ENCODE measurements around the gene CCR7.

Gene CCR7

GRCh38 chr17:40558300-40558889 lies 6.9 kb downstream of the CCR7 start:
- H3K27ac ChIP-seq (ENCODE audit: low read depth, low read length), result peak overlapping the region; percentile 67

DNA sequence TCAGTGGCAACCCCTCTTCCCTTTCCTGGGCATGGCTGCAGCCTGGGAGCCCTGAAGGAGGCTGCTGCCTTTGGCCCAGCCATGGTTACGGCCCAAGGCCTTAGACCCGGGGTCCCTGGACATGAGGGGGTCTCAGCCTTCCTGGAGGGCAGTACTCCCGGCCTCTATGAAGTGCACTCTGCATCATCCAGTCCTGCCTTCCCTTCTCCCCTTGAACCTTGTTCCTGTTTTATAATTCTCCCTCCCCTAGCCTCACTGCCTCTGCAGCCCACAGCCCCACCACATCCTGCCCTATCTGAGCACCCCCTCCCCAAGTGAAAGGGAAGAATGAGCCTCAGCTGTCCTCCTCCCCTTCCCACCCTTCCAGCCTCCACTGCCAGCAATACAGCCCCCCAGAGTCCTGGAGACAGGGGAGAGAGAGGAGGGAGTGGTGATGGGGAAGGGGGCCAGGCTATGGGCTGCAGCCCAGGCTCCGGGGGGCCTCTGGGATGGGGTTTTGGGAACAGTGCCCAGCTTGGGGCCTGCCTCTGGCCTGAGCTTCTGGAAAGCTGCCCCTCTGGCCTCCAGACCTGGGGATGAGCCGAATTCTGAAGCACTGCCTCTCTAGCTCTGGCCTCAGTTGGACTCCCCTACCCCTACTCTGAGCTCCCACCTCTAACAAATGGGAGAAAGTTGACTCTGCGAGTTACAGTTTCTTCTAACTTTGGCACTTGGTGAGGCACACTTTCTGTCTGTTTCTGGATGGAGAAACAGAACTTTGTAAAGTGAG lies 7.6 kb downstream of the CCR7 start:
- Histone ChIP-seq H3K4me1 (ENCODE audit: control insufficient read depth in 5 of 5, insufficient read depth in 5 of 5, low read length in 5 of 5) (peaks cover 26 to 97% (median 69%) of the 10 kb centered on the region in 5 donors), H3K9ac (ENCODE audit: low read length in 5 of 5) (peak overlapping the region; percentile 7 to 44 (median 37)), H3K27ac (ENCODE audit: low read depth, low read length) (peak overlapping the region; percentile 67), H3K36me3 (ENCODE audit: control insufficient read depth in 5 of 5, insufficient read depth in 5 of 5, low read length in 5 of 5) (no peaks in the 10 kb centered on the region), H3K9me3 (ENCODE audit: control insufficient read depth in 5 of 5, low read length in 5 of 5) (no peaks in the 10 kb centered on the region), H3K4me3 (ENCODE audit: low read depth in 1 of 5, low read length in 5 of 5) (peak overlapping the region in 3 of 5 donors; percentile 34 to 46 (median 36)), H3K27me3 (ENCODE audit: control insufficient read depth in 5 of 5, insufficient read depth in 4 of 5, low read length in 5 of 5) (no peaks in the 10 kb centered on the region)

More at GRCh38 chr17:40558300-40558889, 6.9 kb downstream of the CCR7 start:
- Histone ChIP-seq H3K27me3 (ENCODE audit: control insufficient read depth in 5 of 5, insufficient read depth in 4 of 5, low read length in 5 of 5) (no peaks in the 10 kb centered on the region), H3K9ac (ENCODE audit: low read length in 5 of 5) (peak overlapping the region in 3 of 5 donors; percentile 37 to 44 (median 44)), H3K4me3 (ENCODE audit: low read depth in 1 of 5, low read length in 5 of 5) (no peak overlapping the region), H3K9me3 (ENCODE audit: control insufficient read depth in 5 of 5, low read length in 5 of 5) (no peaks in the 10 kb centered on the region), H3K4me1 (ENCODE audit: control insufficient read depth in 5 of 5, insufficient read depth in 5 of 5, low read length in 5 of 5) (peaks cover 19 to 93% (median 62%) of the 10 kb centered on the region in 5 donors), H3K36me3 (ENCODE audit: control insufficient read depth in 5 of 5, insufficient read depth in 5 of 5, low read length in 5 of 5) (no peaks in the 10 kb centered on the region)

DNA sequence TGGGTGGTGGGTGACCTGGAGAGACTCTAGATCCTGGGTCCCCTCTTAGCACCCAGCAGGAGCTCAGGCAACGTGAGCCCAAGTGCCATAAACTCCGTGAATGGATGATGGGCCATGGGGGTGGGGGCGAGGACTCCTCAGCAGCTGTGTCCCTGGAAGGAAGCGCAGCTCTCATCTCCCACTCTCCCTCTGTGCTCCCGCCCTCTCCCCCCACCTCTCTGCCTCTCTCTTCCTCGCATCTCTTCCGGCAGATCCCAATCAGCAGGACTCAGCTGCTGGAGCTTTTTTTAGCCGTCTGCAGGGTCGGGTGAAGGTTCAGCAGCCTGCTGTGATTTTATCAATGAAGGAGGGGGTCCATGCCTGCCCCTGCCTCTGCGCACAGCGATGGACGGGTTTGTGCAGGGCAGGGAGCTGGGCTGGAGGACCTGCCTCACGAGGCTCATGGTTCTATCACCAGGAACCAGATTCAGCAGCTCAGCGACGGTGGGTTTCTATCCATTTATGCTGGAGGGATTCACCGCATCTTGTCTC lies 8.3 kb downstream of the CCR7 start:
- peak overlapping the region in 2 of 5 donors; percentile 28 to 44 for H3K9ac ChIP-seq (ENCODE audit: low read length in 5 of 5)
- no peaks in the 10 kb centered on the region for H3K9me3 ChIP-seq (ENCODE audit: control insufficient read depth in 5 of 5, low read length in 5 of 5)
- H3K27ac ChIP-seq (ENCODE audit: low read depth, low read length), result peak overlapping the region; percentile 67
- no peaks in the 10 kb centered on the region for H3K27me3 ChIP-seq (ENCODE audit: control insufficient read depth in 5 of 5, insufficient read depth in 4 of 5, low read length in 5 of 5)
- H3K36me3 ChIP-seq (ENCODE audit: control insufficient read depth in 5 of 5, insufficient read depth in 5 of 5, low read length in 5 of 5), result no peaks in the 10 kb centered on the region
- H3K4me3 ChIP-seq (ENCODE audit: low read depth in 1 of 5, low read length in 5 of 5), result peak overlapping the region in 3 of 5 donors; percentile 34 to 46 (median 36)
- H3K4me1 ChIP-seq (ENCODE audit: control insufficient read depth in 5 of 5, insufficient read depth in 5 of 5, low read length in 5 of 5), result peaks cover 28 to 97% (median 76%) of the 10 kb centered on the region in 5 donors

DNA sequence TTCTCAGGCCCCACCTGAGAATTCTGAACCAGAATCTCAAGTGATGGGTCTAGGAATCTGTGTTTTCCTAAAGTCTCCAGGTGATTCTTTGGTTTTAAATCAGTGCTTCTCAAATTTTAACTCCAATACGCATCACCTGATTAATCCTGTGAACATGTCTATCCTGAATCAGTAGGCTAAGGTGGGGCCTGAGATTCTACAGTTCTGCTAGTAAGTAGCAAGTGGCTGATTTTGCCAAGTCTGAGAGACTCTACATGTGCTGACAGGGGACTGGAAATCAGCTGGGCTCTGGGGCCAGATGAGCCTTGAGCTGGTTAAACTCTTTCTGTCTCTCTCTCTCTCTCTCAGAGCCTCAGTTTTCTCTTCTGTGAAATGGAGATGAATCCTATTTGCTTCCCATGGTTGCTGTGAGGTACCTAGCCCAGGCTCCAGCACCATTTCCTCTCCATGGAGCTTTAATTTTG lies 9.0 kb downstream of the CCR7 start:
- H3K4me1 ChIP-seq (ENCODE audit: control insufficient read depth in 5 of 5, insufficient read depth in 5 of 5, low read length in 5 of 5), result peaks cover 32 to 99% (median 83%) of the 10 kb centered on the region in 5 donors
- peak overlapping the region in 1 of 5 donors; percentile 34 for H3K4me3 ChIP-seq (ENCODE audit: low read depth in 1 of 5, low read length in 5 of 5)
- no peaks in the 10 kb centered on the region for H3K27me3 ChIP-seq (ENCODE audit: control insufficient read depth in 5 of 5, insufficient read depth in 4 of 5, low read length in 5 of 5)
- no peaks in the 10 kb centered on the region for H3K9me3 ChIP-seq (ENCODE audit: control insufficient read depth in 5 of 5, low read length in 5 of 5)
- no peak overlapping the region for H3K9ac ChIP-seq (ENCODE audit: low read length in 5 of 5)
- H3K36me3 ChIP-seq (ENCODE audit: control insufficient read depth in 5 of 5, insufficient read depth in 5 of 5, low read length in 5 of 5), result no peaks in the 10 kb centered on the region
- H3K27ac ChIP-seq (ENCODE audit: low read depth, low read length), result peak overlapping the region; percentile 67

GRCh38 chr17:40555296-40556190 lies 9.7 kb downstream of the CCR7 start:
- H3K4me1 ChIP-seq (ENCODE audit: control insufficient read depth in 5 of 5, insufficient read depth in 5 of 5, low read length in 5 of 5), result peaks cover 38 to 99% (median 86%) of the 10 kb centered on the region in 5 donors

GRCh38 chr17:40554646-40555295 lies 10.5 kb downstream of the CCR7 start:
- H3K4me3 ChIP-seq (ENCODE audit: low read depth in 1 of 5, low read length in 5 of 5), result peak overlapping the region in 1 of 5 donors; percentile 41
- peaks cover 0 to 2% (median 0%) of the 10 kb centered on the region in 5 donors for H3K27me3 ChIP-seq (ENCODE audit: control insufficient read depth in 5 of 5, insufficient read depth in 4 of 5, low read length in 5 of 5)
- H3K9ac ChIP-seq (ENCODE audit: low read length in 5 of 5), result peak overlapping the region in 1 of 5 donors; percentile 48
- H3K27ac ChIP-seq (ENCODE audit: low read depth, low read length), result peak overlapping the region; percentile 96
- H3K4me1 ChIP-seq (ENCODE audit: control insufficient read depth in 5 of 5, insufficient read depth in 5 of 5, low read length in 5 of 5), result peaks cover 37 to 99% (median 86%) of the 10 kb centered on the region in 5 donors
- H3K36me3 ChIP-seq (ENCODE audit: control insufficient read depth in 5 of 5, insufficient read depth in 5 of 5, low read length in 5 of 5), result no peaks in the 10 kb centered on the region
- no peaks in the 10 kb centered on the region for H3K9me3 ChIP-seq (ENCODE audit: control insufficient read depth in 5 of 5, low read length in 5 of 5)

More at GRCh38 chr17:40555296-40556190, 9.7 kb downstream of the CCR7 start:
- H3K36me3 ChIP-seq (ENCODE audit: control insufficient read depth in 5 of 5, insufficient read depth in 5 of 5, low read length in 5 of 5), result no peaks in the 10 kb centered on the region
- H3K9me3 ChIP-seq (ENCODE audit: control insufficient read depth in 5 of 5, low read length in 5 of 5), result no peaks in the 10 kb centered on the region
- H3K9ac ChIP-seq (ENCODE audit: low read length in 5 of 5), result no peak overlapping the region
- peak overlapping the region; percentile 67 for H3K27ac ChIP-seq (ENCODE audit: low read depth, low read length)
- H3K4me3 ChIP-seq (ENCODE audit: low read depth in 1 of 5, low read length in 5 of 5), result no peak overlapping the region
- H3K27me3 ChIP-seq (ENCODE audit: control insufficient read depth in 5 of 5, insufficient read depth in 4 of 5, low read length in 5 of 5), result peaks cover 0 to 1% (median 0%) of the 10 kb centered on the region in 5 donors

DNA sequence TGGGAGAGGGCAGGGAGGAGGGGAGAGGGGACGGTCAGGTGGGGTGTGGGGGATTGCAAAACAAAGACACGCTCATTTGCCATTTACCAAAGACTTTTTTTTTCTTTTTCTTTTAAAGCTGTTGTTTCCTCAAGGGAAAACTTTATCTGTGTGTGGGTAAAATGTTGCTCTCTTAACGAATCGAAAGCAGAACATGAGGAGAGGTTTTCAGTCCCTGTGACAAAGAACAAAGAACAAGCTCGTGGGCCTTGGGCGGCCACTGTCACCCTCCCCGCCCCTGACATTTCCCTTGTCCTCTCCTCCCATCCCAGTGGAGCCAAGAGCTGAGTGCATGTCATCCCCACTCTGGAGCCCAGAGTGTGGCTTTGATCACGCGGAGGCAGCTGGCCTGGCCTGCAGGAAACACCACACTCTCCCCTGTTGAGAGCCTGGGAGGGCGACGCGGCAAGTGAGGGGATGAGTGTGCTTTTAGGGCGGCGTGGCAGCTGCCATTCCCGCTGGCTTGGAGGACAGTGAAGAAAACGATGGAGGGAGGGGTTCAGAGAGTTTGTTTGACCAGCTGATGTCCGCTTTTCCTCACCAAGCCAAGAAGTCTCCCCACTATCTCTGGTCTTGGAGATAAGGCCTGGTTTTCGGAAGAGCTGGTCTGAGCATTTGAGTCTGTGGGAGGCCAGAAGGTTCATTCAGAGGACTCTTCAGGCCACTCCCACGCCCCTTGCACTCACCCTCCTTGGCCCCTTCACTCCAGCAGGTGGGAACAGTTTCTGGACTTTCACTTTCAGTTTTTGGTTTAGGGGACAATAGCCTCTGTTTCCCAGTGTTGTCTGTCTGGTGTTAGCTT lies 11.4 kb downstream of the CCR7 start:
- peaks cover 0 to 2% (median 0%) of the 10 kb centered on the region in 5 donors for H3K27me3 ChIP-seq (ENCODE audit: control insufficient read depth in 5 of 5, insufficient read depth in 4 of 5, low read length in 5 of 5)
- H3K9ac ChIP-seq (ENCODE audit: low read length in 5 of 5), result peak overlapping the region in 2 of 5 donors; percentile 48 to 53
- H3K36me3 ChIP-seq (ENCODE audit: control insufficient read depth in 5 of 5, insufficient read depth in 5 of 5, low read length in 5 of 5), result no peaks in the 10 kb centered on the region
- peak overlapping the region in 4 of 5 donors; percentile 41 to 45 (median 41) for H3K4me3 ChIP-seq (ENCODE audit: low read depth in 1 of 5, low read length in 5 of 5)
- no peaks in the 10 kb centered on the region for H3K9me3 ChIP-seq (ENCODE audit: control insufficient read depth in 5 of 5, low read length in 5 of 5)
- peaks cover 43 to 99% (median 86%) of the 10 kb centered on the region in 5 donors for H3K4me1 ChIP-seq (ENCODE audit: control insufficient read depth in 5 of 5, insufficient read depth in 5 of 5, low read length in 5 of 5)
- peak overlapping the region; percentile 96 for H3K27ac ChIP-seq (ENCODE audit: low read depth, low read length)

DNA sequence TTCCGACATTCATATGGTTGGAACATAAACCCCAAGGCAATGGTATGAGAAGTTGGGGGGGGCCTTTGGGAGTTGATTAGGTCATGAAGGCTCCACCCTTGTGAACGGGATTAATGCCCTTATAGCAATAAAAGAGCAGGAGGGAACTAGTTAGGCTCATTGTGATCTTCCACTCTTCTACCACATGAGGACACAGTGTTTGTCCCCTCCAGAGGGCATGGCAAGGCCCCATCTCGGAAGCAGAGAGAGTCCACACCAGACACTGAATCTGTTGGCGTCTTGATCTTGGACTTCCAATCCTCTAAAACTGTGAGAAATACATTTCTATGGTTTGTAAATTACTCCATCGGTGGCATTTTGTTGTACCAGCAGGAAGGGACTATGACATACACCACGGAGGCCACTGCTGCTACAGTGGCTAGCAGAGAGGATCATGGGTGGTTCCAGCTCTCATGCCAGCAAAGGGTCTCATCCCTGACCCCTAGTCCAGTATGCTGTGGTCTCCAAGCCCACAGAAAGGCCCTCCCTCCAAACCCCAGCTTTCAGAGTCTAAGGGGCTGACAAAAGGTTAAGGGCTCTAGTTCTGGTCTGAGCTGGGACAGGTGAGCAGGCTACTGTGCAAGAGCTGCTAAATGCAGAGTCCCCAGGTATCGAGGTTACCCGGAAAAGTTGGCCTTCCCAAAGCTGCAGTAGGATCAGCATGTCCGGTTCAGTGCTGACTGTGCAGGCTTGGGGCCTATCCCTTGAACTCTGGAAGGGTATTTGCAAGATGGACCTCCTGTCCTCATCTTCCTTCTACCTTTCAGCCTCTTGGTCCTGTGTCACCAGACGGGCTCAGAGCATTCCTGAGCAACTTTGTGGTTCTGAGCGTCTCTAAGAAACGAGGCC lies 12.2 kb downstream of the CCR7 start:
- no peaks in the 10 kb centered on the region for H3K9me3 ChIP-seq (ENCODE audit: control insufficient read depth in 5 of 5, low read length in 5 of 5)
- H3K27me3 ChIP-seq (ENCODE audit: control insufficient read depth in 5 of 5, insufficient read depth in 4 of 5, low read length in 5 of 5), result peaks cover 0 to 2% (median 0%) of the 10 kb centered on the region in 5 donors
- H3K27ac ChIP-seq (ENCODE audit: low read depth, low read length), result peak overlapping the region; percentile 96
- H3K36me3 ChIP-seq (ENCODE audit: control insufficient read depth in 5 of 5, insufficient read depth in 5 of 5, low read length in 5 of 5), result no peaks in the 10 kb centered on the region
- peak overlapping the region in 3 of 5 donors; percentile 13 to 45 (median 41) for H3K4me3 ChIP-seq (ENCODE audit: low read depth in 1 of 5, low read length in 5 of 5)
- H3K9ac ChIP-seq (ENCODE audit: low read length in 5 of 5), result peak overlapping the region in 3 of 5 donors; percentile 21 to 48 (median 33)
- H3K4me1 ChIP-seq (ENCODE audit: control insufficient read depth in 5 of 5, insufficient read depth in 5 of 5, low read length in 5 of 5), result peaks cover 44 to 97% (median 87%) of the 10 kb centered on the region in 5 donors

Data from subcutaneous abdominal adipose tissue (tissue), 5 donors.